HL-60 (cell line): ENCODE measurements around the gene CCDC57.
A peak's percentile ranks its signal among the peaks of the same experiment; 100 is the strongest.

ENCODE experiments used
- DNase-seq, 2 experiments: peaks; one replicate each; pipeline ENCODE4 v3.0.0-alpha.2; 2010 to 2020; ENCODE audit warnings: low read depth in 1 of 2, low spot score in 1 of 2
- H3K27ac ChIP-seq: fragments of 250-450 bp; sonication (Bioruptor Pico); replicated peaks from 2 replicates; pipeline ENCODE4 v1.5.1; 2020; ENCODE audit warnings: mild to moderate bottlenecking, moderate library complexity
- H3K27me3 ChIP-seq: fragments of 250-450 bp; sonication (Bioruptor Pico); 2 replicates; pipeline ENCODE4 v1.5.1; 2021; ENCODE audit warnings: mild to moderate bottlenecking, moderate library complexity; ENCODE audit not compliant: insufficient read depth, poor library complexity, severe bottlenecking
- H3K4me3 ChIP-seq: replicated peaks from 2 replicates; pipeline ENCODE4 v1.5.1; 2011; ENCODE audit warnings: mild to moderate bottlenecking, control low read depth, low read length; ENCODE audit not compliant: insufficient read depth
- GABPA ChIP-seq: IDR thresholded peaks from 2 replicates; pipeline ENCODE4 v1.6.1; 2012; ENCODE audit warnings: low read depth
- POLR2AphosphoS5 ChIP-seq: IDR thresholded peaks from 2 replicates; pipeline ENCODE4 v1.6.1; 2012; ENCODE audit warnings: low read depth
- SPI1 ChIP-seq: IDR thresholded peaks from 2 replicates; pipeline ENCODE4 v1.6.1; 2012; ENCODE audit warnings: low read depth, mild to moderate bottlenecking, borderline replicate concordance
- TF ChIP-seq, protein P1 (sequence below): IDR thresholded peaks from 2 replicates; pipeline ENCODE4 v1.6.1; 2012; ENCODE audit warnings: low read depth; ENCODE audit not compliant: insufficient replicate concordance
- TF ChIP-seq, protein P2 (sequence below): IDR thresholded peaks from one replicate; pipeline ENCODE4 v1.5.1; 2011; ENCODE audit warnings: low read length, control low read depth, inconsistent platforms; ENCODE audit not compliant: insufficient read depth

CCDC57 gene

DNA sequence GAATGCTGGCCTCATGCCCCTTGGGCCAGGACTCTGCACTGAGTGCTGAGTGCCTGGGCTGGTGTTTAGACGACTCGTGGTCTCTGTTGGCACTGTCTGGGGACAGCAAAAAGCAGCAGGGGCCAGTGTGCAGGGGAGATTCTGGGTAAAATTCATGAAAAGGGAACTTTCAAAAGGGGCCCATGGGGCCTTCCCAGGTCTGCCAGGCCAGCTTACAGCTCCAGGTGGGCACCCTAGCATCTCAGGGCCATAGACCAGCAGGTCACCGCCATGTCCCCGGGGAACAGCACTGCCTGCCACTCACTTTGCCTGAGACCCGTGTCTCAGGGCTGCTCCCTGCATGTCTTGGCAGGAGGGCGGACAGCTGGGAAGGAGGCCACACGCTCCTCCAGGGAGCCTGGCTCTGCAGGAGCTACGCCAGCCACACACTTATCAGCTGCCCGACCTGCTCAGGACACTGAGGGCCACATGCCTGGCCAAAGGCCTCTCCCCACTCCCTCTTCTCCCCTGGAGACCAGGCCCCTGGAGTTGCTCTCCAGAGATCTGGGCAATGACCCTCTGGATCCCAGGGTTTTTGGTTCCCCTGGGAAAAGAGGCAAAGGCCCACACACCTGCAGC is 105.8 kb downstream of the CCDC57 start:
- peak overlapping the region; percentile 27 for H3K4me3 ChIP-seq
- no peaks in the 10 kb centered on the region for H3K27me3 ChIP-seq
- no peak for DNase-seq
- peak overlapping the region; percentile 88 for H3K27ac ChIP-seq
- TF ChIP-seq, protein P1, sequence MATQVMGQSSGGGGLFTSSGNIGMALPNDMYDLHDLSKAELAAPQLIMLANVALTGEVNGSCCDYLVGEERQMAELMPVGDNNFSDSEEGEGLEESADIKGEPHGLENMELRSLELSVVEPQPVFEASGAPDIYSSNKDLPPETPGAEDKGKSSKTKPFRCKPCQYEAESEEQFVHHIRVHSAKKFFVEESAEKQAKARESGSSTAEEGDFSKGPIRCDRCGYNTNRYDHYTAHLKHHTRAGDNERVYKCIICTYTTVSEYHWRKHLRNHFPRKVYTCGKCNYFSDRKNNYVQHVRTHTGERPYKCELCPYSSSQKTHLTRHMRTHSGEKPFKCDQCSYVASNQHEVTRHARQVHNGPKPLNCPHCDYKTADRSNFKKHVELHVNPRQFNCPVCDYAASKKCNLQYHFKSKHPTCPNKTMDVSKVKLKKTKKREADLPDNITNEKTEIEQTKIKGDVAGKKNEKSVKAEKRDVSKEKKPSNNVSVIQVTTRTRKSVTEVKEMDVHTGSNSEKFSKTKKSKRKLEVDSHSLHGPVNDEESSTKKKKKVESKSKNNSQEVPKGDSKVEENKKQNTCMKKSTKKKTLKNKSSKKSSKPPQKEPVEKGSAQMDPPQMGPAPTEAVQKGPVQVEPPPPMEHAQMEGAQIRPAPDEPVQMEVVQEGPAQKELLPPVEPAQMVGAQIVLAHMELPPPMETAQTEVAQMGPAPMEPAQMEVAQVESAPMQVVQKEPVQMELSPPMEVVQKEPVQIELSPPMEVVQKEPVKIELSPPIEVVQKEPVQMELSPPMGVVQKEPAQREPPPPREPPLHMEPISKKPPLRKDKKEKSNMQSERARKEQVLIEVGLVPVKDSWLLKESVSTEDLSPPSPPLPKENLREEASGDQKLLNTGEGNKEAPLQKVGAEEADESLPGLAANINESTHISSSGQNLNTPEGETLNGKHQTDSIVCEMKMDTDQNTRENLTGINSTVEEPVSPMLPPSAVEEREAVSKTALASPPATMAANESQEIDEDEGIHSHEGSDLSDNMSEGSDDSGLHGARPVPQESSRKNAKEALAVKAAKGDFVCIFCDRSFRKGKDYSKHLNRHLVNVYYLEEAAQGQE: no peak
- TF ChIP-seq POLR2AphosphoS5 (no peak), GABPA (no peak), SPI1 (no peak)

DNA sequence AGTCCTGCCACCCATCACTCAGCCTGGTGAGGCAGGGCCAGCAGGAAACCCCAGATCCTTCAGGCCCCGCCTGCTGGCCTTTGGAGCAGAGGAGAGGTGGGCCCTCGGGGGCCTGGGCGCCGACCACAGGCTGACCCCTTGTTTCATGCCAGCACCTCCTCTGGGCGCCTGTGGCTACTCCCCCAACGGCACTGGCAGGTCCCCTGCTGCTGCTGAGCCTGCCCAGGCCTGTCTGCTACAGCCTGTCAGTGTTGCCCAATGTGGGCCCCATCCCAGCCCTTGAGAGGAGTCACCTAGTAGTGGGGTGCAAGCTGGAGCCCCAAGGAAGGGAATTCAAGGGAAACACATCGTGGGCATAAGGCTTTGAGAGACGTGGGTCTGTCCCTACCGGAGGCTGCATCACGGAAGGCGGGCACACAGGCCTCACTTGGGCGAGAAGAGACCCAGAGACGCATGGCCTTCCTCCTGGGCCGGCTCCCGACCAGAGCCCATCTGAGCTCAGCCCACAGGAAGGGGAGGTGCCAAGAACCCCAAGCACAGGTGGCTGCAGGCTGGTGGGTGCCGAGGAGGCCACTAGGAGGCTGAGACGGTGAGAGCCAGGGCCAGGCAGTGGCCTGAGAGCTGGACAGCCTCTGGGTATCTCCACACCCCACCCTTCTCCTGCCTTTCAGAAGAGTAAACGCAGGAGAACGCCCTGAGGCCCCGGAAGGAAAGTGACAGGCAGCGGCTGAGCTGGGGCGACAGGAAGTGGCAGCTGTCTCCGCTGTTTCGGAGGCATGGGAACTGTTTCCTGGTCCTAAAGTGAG is 106.6 kb downstream of the CCDC57 start:
- Histone ChIP-seq H3K4me3 (peak overlapping the region; percentile 27), H3K27me3 (no peaks in the 10 kb centered on the region), H3K27ac (peak overlapping the region; percentile 88)
- peak; percentile 68; the same call in 1 of the 2 replicates for TF ChIP-seq SPI1
- TF ChIP-seq, protein P2, sequence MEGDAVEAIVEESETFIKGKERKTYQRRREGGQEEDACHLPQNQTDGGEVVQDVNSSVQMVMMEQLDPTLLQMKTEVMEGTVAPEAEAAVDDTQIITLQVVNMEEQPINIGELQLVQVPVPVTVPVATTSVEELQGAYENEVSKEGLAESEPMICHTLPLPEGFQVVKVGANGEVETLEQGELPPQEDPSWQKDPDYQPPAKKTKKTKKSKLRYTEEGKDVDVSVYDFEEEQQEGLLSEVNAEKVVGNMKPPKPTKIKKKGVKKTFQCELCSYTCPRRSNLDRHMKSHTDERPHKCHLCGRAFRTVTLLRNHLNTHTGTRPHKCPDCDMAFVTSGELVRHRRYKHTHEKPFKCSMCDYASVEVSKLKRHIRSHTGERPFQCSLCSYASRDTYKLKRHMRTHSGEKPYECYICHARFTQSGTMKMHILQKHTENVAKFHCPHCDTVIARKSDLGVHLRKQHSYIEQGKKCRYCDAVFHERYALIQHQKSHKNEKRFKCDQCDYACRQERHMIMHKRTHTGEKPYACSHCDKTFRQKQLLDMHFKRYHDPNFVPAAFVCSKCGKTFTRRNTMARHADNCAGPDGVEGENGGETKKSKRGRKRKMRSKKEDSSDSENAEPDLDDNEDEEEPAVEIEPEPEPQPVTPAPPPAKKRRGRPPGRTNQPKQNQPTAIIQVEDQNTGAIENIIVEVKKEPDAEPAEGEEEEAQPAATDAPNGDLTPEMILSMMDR: no peak
- TF ChIP-seq GABPA: peak; percentile 46; the same call in 1 of the 2 replicates
- peak; percentile 91 for TF ChIP-seq POLR2AphosphoS5
- TF ChIP-seq, protein P1: peak; percentile 18
- DNase-seq: peak; percentile 90 to 93

DNA sequence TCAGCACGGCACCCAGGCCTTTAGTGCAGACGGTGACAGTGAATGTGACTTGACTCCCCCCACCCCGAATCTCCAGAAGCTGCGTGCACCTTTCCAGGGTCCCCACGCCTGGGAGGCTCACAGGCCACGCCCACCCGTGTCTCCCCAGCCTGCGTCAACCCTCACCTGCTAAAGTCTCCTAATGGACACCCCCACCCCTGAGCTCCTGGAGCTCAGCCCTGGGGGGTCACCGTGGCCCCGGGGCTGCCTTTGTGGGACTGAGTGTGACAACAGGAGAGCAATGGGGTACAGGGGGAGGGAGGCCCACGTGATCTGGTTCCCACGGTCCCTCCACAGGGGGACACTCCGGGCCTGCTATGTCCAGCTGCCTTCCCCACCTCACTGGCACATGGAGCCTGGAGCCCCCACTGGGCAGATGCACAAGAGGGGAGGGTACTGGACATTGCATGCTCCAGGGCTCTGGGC is 107.2 kb downstream of the CCDC57 start:
- Histone ChIP-seq H3K4me3 (peak overlapping the region; percentile 27), H3K27me3 (no peaks in the 10 kb centered on the region), H3K27ac (peak overlapping the region; percentile 88)
- DNase-seq: no peak
- TF ChIP-seq GABPA (no peak), POLR2AphosphoS5 (no peak), SPI1 (no peak)
- TF ChIP-seq, protein P1: no peak
- TF ChIP-seq, protein P2: no peak
